ENCODE measurements around the gene KCNQ1OT1.

Gene KCNQ1OT1

GRCh38 chr11:2699531-2700414 is at the start of gene KCNQ1OT1:
KCNQ1OT1 (minus strand) TSS chr11:2699994.
- Histone ChIP-seq H3K9me3 (no peaks in the 10 kb centered on the region), H3K27me3 (no peaks in the 10 kb centered on the region), H3K27ac (peak within 1 kb of the TSS; percentile 67), H3K4me3 (ENCODE audit: low read depth in 1 of 2, low read length in 1 of 2) (peak within 1 kb of the TSS; percentile 62 to 72), H3K36me3 (no peaks in the 10 kb centered on the region), H3K4me1 (ENCODE audit: control insufficient read depth in 1 of 2, insufficient read depth in 1 of 2, low read depth in 1 of 2, low read length in 1 of 2) (peaks cover 23 to 29% of the 10 kb centered on the region in 2 experiments)
- TF ChIP-seq CTCF (IDR thresholded peaks at IDR 0.05): peak; percentile 35

GRCh38 chr11:2748814-2749554 is 49.2 kb upstream of the KCNQ1OT1 start:
- H3K27me3 ChIP-seq: no peaks in the 10 kb centered on the region
- H3K4me1 ChIP-seq (ENCODE audit: control insufficient read depth in 1 of 2, insufficient read depth in 1 of 2, low read depth in 1 of 2, low read length in 1 of 2): no peaks in the 10 kb centered on the region
- H3K9me3 ChIP-seq: no peaks in the 10 kb centered on the region
- H3K36me3 ChIP-seq: no peaks in the 10 kb centered on the region
- no peak overlapping the region for H3K27ac ChIP-seq
- no peak for TF ChIP-seq CTCF (IDR thresholded peaks at IDR 0.05)
- no peak overlapping the region for H3K4me3 ChIP-seq (ENCODE audit: low read depth in 1 of 2, low read length in 1 of 2)

GRCh38 chr11:2748061-2748813 is 48.4 kb upstream of the KCNQ1OT1 start:
- TF ChIP-seq CTCF (IDR thresholded peaks at IDR 0.05): no peak
- Histone ChIP-seq H3K27ac (no peak overlapping the region), H3K4me1 (ENCODE audit: control insufficient read depth in 1 of 2, insufficient read depth in 1 of 2, low read depth in 1 of 2, low read length in 1 of 2) (no peaks in the 10 kb centered on the region), H3K36me3 (no peaks in the 10 kb centered on the region), H3K4me3 (ENCODE audit: low read depth in 1 of 2, low read length in 1 of 2) (no peak overlapping the region), H3K27me3 (no peaks in the 10 kb centered on the region), H3K9me3 (no peaks in the 10 kb centered on the region)

GRCh38 chr11:2747248-2748027 is 47.6 kb upstream of the KCNQ1OT1 start:
- no peak for TF ChIP-seq CTCF (IDR thresholded peaks at IDR 0.05)
- Histone ChIP-seq H3K27ac (no peak overlapping the region), H3K4me1 (ENCODE audit: control insufficient read depth in 1 of 2, insufficient read depth in 1 of 2, low read depth in 1 of 2, low read length in 1 of 2) (no peaks in the 10 kb centered on the region), H3K4me3 (ENCODE audit: low read depth in 1 of 2, low read length in 1 of 2) (no peak overlapping the region), H3K36me3 (no peaks in the 10 kb centered on the region), H3K9me3 (no peaks in the 10 kb centered on the region), H3K27me3 (no peaks in the 10 kb centered on the region)
